HEK293 (cell line): Measurements from ENCODE around the gene ZNF17.

Source experiments
- EGR2 ChIP-seq: fragments of 450-650 bp; formaldehyde crosslinking; IDR thresholded peaks from 2 replicates; pipeline ENCODE4 v1.5.1; 2016; ENCODE audit warnings: low read depth, missing biosample characterization, missing genetic modification characterization
- GLIS2 ChIP-seq: fragments of 450-650 bp; formaldehyde crosslinking; IDR thresholded peaks from 2 replicates; pipeline ENCODE4 v1.5.1; 2016; ENCODE audit warnings: missing biosample characterization, missing genetic modification characterization
- INSM2 ChIP-seq: fragments of 450-650 bp; formaldehyde crosslinking; IDR thresholded peaks from 2 replicates; pipeline ENCODE4 v1.5.1; 2016; ENCODE audit warnings: missing biosample characterization, missing genetic modification characterization
- KLF8 ChIP-seq: fragments of 450-650 bp; formaldehyde crosslinking; IDR thresholded peaks from 2 replicates; pipeline ENCODE4 v1.5.1; 2016; ENCODE audit warnings: missing biosample characterization, missing genetic modification characterization
- KLF9 ChIP-seq: fragments of 450-650 bp; formaldehyde crosslinking; IDR thresholded peaks from 2 replicates; pipeline ENCODE4 v1.5.1; 2016; ENCODE audit warnings: missing biosample characterization, missing genetic modification characterization, low read depth
- PBX3 ChIP-seq: sonication (generic); formaldehyde crosslinking; IDR thresholded peaks from 2 replicates; pipeline ENCODE4 v1.8.1; 2022; ENCODE audit warnings: mild to moderate bottlenecking, moderate library complexity, missing genetic modification reagents
- SP2 ChIP-seq: fragments of 450-650 bp; formaldehyde crosslinking; IDR thresholded peaks from 2 replicates; pipeline ENCODE4 v1.5.1; 2016; ENCODE audit warnings: missing biosample characterization, missing genetic modification characterization
- YY1 ChIP-seq: fragments of 450-650 bp; formaldehyde crosslinking; IDR thresholded peaks from 2 replicates; pipeline ENCODE4 v1.5.1; 2018; ENCODE audit warnings: missing biosample characterization, missing genetic modification characterization
- ZBTB10 ChIP-seq: fragments of 450-650 bp; formaldehyde crosslinking; IDR thresholded peaks from 2 replicates; pipeline ENCODE4 v1.5.1; 2016; ENCODE audit warnings: missing biosample characterization, missing genetic modification characterization
- ZBTB11 ChIP-seq: fragments of 450-650 bp; formaldehyde crosslinking; conservative IDR thresholded peaks from 2 replicates; pipeline ENCODE4 v1.5.1; 2016; ENCODE audit warnings: low read depth, missing biosample characterization, missing genetic modification characterization
- ZFP37 ChIP-seq: fragments of 450-650 bp; formaldehyde crosslinking; IDR thresholded peaks from 2 replicates; pipeline ENCODE4 v1.5.1; 2016; ENCODE audit warnings: missing biosample characterization, missing genetic modification characterization
- ZNF335 ChIP-seq: fragments of 450-650 bp; formaldehyde crosslinking; conservative IDR thresholded peaks from 2 replicates; pipeline ENCODE4 v1.5.1; 2016; ENCODE audit warnings: missing biosample characterization, missing genetic modification characterization
- ZNF362 ChIP-seq: fragments of 450-650 bp; formaldehyde crosslinking; IDR thresholded peaks from 2 replicates; pipeline ENCODE4 v1.5.1; 2016; ENCODE audit warnings: missing biosample characterization, missing genetic modification characterization
- ZNF391 ChIP-seq: fragments of 450-650 bp; formaldehyde crosslinking; IDR thresholded peaks from 2 replicates; pipeline ENCODE4 v1.5.1; 2016; ENCODE audit warnings: low read depth, missing biosample characterization, missing genetic modification characterization, borderline replicate concordance
- ZNF433 ChIP-seq: fragments of 450-650 bp; formaldehyde crosslinking; IDR thresholded peaks from 2 replicates; pipeline ENCODE4 v1.5.1; 2016; ENCODE audit warnings: missing biosample characterization, missing genetic modification characterization, low read depth
- ZNF518A ChIP-seq: fragments of 450-650 bp; formaldehyde crosslinking; conservative IDR thresholded peaks from 2 replicates; pipeline ENCODE4 v1.5.1; 2016; ENCODE audit warnings: low read depth, missing biosample characterization, missing genetic modification characterization
- ZNF580 ChIP-seq: fragments of 450-650 bp; formaldehyde crosslinking; IDR thresholded peaks from 2 replicates; pipeline ENCODE4 v1.5.1; 2016; ENCODE audit warnings: missing biosample characterization, missing genetic modification characterization
- ZNF654 ChIP-seq: fragments of 450-650 bp; formaldehyde crosslinking; IDR thresholded peaks from 2 replicates; pipeline ENCODE4 v1.5.1; 2016; ENCODE audit warnings: low read depth, missing biosample characterization, missing genetic modification characterization
- ZNF76 ChIP-seq: fragments of 450-650 bp; formaldehyde crosslinking; IDR thresholded peaks from 2 replicates; pipeline ENCODE4; 2016; ENCODE audit warnings: low read depth, missing biosample characterization, missing genetic modification characterization, borderline replicate concordance
- ZSCAN16 ChIP-seq: fragments of 450-650 bp; formaldehyde crosslinking; IDR thresholded peaks from 2 replicates; pipeline ENCODE4 v1.5.1; 2016; ENCODE audit warnings: missing biosample characterization, missing genetic modification characterization
- ZXDB ChIP-seq: fragments of 450-650 bp; formaldehyde crosslinking; IDR thresholded peaks from 2 replicates; pipeline ENCODE4 v1.5.1; 2016; ENCODE audit warnings: missing biosample characterization, missing genetic modification characterization

ZNF17 gene

GRCh38 chr19:57410877-57411671 lies at the start of gene ZNF17 (continued):
- TF ChIP-seq ZBTB11 (tag by site-specific recombination) (peak; percentile 52), ZXDB (tag by site-specific recombination) (peak; percentile 89), ZSCAN16 (tag by site-specific recombination) (0 out of 2 replicates have a peak, but pooled peaks have one; percentile 54), ZNF518A (tag by site-specific recombination) (peak; percentile 53), GLIS2 (tag by site-specific recombination) (peak; percentile 89), INSM2 (no peak), KLF9 (tag by site-specific recombination) (0 out of 2 replicates have a peak, but pooled peaks have one; percentile 25), ZNF580 (peak; percentile 81), ZNF76 (peak; percentile 93), KLF8 (tag by site-specific recombination) (peak; percentile 42; the same call in 1 of the 2 replicates), ZNF362 (no peak), ZNF391 (tag by site-specific recombination) (peak; percentile 21; the same call in 1 of the 2 replicates), EGR2 (tag by site-specific recombination) (peak; percentile 36; the same call in 1 of the 2 replicates), ZNF335 (tag by site-specific recombination) (peak; percentile 92), YY1 (tag by site-specific recombination) (peak; percentile 64; the same call in 1 of the 2 replicates), ZBTB10 (peak; percentile 74), ZNF654 (tag by site-specific recombination) (no peak), ZNF433 (no peak), ZFP37 (tag by site-specific recombination) (peak; percentile 62; the same call in 1 of the 2 replicates), SP2 (tag by site-specific recombination) (peak; percentile 83), PBX3 (CRISPR knock-in tag) (peak; percentile 89)
